GM21447 (cell line): ENCODE data around the gene TMEM178B.
"Not testable (repeated sequence)": the region's sequence is repeated elsewhere in the genome, so short reads cannot be mapped to it uniquely, and the experiment has no call there.

ENCODE experiments used
- ATAC-seq: cut with Tn5 transposase; IDR thresholded peaks from one replicate; pipeline ENCODE4 v1.9.1; 2021; ENCODE audit not compliant: unreplicated experiment

Gene TMEM178B

DNA sequence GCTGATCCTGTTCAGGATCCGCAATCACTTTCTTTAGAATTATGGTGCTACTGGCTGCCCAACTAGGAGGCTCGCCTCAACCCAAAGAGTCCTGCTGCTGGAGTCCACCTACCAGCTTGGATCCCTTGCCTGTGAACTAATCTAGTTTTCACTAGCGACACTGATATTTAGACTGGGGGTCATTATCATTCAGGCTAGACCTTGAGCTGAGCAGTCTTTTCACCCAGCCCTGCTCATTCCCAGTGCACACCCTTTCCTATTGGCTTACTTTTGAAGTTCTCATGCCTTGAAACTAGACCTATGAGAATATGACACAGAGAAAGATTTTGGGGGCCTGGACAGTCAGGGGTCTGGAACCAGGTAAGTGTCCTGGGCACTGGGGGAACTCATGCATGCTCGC lies 107.9 kb downstream of the TMEM178B start:
- no peak for ATAC-seq

- no peak for ATAC-seq
Measured at GRCh38 chr7:141184532-141185190, 110.8 kb downstream of the TMEM178B start.

DNA sequence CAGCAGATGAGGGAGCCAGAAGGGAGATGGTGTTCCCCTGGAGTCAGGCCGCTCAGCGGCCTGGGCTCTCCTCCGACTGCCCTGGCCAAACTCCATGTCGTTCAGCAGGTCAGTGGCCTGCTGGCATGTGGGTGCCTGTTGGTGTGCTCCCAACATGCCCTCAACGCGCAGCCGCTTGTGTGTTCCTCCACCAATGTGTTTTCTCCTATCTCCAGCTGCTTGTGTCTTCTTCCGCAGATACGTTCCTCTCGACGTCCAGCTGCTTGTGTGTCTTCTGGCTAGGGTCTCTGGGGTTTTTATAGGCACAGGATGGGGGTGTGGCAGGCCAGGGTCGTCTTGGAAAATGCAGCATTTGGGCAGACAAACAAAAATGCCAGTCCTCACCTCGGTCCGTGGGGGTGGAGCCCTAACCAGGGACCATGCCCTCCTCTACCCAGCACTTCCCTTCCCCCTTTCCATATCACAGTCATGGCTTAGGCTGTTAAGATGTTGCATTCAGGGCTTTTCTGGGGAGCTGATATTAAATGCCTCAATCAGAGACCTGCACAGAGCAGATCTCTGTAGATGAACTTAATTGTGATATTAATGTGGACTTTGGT lies 111.6 kb downstream of the TMEM178B start:
- no peak for ATAC-seq

- ATAC-seq, result no peak
Measured at GRCh38 chr7:141189231-141189630, 115.4 kb downstream of the TMEM178B start.

DNA sequence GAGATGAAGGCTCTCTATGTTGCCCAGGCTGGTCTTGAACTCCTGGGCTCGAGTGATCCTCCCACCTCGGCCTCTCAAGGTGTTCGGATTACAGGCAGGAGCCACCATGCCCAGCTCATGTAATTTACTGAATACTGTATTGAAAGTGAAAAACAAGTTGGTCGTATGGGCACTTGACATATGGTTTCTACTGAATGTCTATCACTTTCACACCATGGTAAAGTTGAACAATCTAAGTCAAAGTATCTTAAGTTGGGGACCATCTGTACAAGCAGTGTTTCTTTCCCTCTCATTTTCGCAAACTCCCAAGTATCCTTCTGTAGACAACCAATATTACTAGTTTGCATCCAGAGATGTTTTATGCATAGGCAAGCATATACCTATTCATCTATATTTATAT lies 116.6 kb downstream of the TMEM178B start:
- ATAC-seq, result no peak

DNA sequence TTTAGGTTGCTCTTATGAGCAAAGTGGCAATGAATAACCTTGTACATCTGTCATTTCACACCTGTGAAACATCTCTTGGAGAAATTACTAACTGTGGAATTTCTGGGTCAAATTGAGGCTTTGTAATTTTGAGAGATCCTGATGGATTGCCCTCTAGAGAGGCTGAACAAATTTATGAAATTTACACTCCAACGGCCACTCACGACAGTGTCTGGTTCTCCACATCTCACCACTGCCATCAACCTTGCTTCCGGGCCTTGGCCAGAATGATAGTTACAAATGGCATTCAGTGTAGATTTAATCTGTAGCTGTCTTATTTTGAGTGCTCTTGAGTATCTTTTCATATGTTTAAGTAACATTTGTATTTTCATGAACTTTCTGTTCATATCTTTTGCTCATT lies 117.4 kb downstream of the TMEM178B start:
- no peak for ATAC-seq

DNA sequence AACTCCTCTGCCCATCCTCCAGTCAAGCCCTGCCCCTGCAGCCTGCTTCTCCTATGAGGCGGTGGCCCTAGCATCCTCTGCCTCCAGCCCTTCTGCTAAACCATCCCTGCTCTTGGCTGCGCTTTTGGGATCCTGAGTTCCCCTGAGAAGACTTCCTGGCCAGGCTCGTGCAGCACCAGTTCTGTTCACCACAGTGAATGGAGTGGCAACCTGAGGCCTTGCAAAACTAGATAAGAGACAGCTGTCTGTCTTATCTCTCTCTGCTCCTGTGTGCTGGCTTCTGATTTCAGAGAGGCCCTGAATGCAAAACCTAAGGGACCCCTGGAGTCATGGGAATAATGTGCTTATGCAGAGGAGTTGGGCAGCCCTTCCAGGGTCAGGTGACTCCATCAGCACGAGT lies 119.2 kb downstream of the TMEM178B start:
- ATAC-seq, result no peak

- ATAC-seq, result not testable (repeated sequence)
Measured at GRCh38 chr7:141195722-141196121, 121.9 kb downstream of the TMEM178B start.

DNA sequence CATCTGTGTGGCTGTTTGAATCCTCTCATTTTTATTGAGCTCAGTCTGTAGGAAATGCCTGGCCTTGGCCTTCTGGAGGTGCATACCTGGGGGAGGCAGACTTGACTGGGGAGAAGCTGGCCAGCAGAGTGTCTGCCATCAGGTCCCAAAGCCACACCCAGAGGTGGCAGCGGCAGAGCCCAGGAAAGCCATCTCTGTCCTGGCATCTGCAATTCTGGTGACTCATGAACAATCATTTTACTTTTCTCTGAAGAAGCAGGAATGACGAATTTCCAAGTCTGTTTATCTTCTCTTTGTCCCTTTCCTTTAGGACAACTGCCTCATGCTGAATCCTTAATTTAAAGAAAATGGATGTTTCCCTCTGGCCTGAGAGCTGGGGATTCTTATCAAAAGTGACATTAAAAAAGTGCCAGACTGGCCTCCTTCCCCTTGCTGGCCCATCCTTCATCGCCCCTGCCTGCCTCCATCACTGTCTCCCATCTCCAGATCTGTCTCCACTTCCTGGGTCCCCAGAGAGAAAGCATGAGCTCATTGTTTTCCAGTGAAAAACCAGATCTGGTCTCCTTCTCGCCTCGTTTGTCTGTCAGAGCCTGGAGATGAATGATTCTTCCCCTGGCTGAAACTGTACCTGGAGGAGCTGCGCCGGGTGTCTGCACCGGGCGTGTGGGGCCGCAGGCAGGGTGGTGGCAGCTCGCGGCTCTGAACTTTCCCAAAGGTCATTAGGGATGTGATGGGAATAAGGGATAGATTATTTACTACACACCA lies 124.5 kb downstream of the TMEM178B start:
- no peak for ATAC-seq

DNA sequence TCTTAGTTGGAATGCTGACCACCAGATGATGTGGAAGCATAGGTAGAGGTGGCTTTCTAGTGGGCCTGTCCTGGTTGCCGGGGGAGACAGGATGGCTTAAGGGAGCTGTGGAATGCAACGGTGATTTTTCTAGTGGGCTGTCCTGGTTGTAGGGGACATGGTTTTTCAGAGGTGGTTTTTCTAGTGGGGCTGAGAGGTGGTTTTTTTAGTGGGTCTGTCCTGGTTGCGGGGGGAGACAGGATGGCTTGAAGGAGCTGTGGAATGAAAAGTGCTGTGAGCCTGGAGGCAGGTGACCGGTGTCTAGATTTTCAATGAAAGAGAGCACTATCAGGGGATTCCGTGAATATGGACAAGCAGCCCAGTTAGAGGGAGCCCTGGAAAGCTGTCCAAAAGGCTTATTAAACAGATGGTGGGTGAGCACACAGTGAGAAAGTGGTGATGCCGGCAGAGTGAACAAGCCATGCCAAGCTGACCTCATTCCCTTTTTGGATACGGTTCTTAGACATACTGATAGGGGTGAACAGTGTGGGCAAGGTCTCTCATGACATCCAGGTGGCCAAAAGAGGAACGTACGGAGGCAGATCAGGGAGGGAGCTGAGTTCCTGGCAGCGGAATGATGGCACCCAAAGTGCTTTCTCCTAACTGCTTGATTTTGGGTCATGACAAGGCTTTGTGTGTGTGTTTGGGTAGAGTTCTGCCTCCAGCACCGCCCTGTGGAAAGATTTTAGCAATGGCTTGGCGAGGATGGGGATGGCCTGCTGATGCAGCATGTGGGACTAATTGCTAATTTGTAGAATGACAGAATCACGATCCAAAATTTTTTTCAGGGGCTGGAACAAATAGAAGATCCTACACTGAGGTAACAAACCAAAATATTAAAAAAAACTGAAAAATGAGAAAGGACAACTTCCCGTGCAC lies 126.6 kb downstream of the TMEM178B start:
- ATAC-seq, result no peak

DNA sequence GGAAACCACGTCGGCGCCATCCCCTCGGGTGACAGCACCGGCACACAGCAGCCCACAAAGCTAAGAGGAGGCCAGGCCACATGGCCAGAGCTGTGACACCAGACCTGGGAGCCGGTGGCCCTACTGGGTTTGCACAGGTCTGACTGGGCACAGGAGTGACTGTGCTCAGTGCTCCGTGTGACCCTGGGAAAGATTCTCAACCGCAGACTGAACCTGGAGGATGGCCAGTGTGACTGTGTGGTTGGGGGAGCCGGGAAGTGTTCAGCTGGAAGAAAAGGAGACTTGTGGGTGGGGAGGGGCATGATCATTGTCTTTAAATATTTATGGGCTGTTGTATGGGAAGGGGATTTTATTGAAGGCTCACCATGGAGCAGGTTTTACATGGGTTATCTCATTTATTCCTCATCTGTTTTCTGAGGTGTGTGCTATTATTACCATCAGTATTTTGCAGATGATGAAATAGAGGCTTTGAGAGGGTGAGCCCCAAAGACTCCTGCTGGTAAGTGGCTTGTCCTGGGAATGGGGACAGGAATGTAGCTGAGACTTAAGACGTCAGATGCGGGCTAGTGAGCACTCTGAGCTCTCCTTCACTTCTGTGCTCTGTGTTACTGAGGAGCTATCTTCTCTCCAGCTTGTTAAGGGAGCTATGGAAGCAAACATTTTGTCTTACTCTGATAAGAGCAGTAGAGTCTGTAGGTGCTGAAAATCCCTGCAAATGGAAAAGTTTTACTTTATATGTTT lies 127.5 kb downstream of the TMEM178B start:
- no peak for ATAC-seq

DNA sequence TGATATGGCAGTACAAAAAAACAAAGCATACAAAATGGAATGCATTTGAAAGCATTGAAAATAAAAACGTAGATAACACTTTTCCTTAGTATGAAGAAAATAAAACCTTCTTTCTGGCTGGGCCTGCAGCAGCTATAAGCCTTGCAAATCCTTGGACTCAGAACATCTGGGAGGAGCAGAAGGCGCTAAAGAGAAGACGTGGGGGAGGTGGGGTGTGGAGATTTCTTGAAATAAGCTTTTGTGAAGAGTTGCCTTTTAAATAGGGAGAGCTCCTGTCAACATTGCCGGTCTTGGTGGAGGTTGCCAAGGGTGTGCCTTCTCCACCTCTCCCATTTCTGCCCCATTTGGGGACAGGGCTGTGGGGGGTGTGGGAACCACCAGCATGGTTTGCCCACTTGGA lies 128.7 kb downstream of the TMEM178B start:
- no peak for ATAC-seq

DNA sequence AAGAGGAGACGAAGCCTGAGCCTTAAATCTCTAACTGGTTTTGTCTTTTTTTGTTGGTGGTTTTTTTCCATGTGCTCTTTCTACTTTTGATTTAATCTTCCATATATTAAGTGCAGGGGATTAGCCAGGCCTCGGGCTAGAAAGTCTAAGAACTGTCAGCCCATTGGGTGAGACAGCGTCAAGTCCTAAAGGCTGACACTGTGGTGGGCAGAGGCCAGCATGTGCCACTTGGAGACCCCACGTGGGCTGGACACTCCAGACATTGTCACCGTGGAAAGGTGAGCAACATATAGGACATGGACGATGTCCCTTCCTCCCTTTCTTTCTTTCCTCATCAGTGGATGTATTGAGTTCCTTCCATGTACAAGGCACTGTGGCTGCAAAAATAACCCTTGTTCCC lies 129.3 kb downstream of the TMEM178B start:
- ATAC-seq, result no peak

DNA sequence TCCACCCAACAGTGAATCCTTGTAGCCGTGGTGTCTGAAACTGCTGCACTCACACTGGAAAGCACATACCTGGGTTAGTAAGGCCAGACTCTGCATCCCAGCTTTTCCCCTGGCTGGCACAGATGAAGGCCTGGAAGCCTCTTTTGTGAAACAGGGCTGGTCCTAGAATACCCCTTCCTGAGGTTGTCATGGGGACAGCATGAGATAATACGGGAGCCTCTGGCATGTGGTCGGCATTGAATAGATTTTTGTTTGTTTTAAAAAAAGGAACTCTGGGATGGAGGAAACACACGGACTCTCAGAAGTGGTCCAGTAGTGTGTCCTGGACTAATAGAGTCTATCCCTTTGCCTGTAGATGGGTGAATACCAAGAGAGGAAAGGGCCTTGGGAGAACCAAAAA lies 129.7 kb downstream of the TMEM178B start:
- no peak for ATAC-seq

GRCh38 chr7:141207661-141208060 lies 133.8 kb downstream of the TMEM178B start:
- no peak for ATAC-seq

GRCh38 chr7:141208539-141208938 lies 134.7 kb downstream of the TMEM178B start:
- no peak for ATAC-seq

GRCh38 chr7:141209454-141209853 lies 135.6 kb downstream of the TMEM178B start:
- ATAC-seq, result no peak

DNA sequence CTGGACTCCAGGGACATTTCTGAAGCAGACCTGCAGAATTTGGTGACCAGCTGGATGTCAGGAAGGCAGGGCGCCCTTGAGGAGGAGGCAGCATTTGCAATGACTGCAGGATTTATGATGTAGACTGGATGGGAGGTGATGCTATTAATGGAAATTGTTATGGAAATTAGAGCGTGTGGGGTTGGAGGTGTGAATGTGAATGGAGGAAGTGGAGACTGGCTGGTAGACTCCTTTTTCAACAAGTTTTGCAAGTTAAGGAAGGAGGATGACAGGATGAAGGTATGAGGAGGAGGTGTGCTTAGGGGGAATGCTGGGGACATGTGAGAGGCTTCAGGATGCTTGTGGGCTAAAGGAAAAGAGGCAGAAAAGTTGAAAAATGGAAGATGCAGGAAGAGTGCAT lies 137.0 kb downstream of the TMEM178B start:
- ATAC-seq, result no peak

- ATAC-seq, result no peak
Measured at GRCh38 chr7:141213226-141213625, 139.4 kb downstream of the TMEM178B start.

GRCh38 chr7:141217938-141218337 lies 144.1 kb downstream of the TMEM178B start:
- ATAC-seq, result no peak

DNA sequence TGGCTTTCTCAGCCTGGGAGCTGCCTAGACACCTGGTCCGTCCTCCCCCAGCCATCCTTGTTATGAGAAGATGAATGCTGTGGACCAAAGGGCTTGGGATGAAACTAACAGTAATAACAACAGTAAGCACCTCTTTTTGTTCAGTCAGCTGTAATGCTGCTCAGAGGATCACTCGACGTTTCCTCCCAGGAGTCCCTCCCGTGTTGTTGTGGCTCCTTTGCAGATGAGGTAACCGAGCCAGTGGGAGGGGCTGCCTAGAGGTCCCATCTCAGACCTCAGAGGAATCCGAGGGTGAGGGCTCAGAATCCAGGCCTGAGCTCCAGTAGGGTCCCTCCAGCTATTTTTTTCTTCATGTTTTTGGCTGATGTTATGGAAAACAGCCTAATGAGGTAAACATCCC lies 145.1 kb downstream of the TMEM178B start:
- ATAC-seq, result no peak
